Measurements from ENCODE around the gene TMEM272. TPM values are rescaled to one million over a fixed set of nuclear protein-coding genes. Genes with fewer than 3 reads are reported as not detected.

TMEM272 gene
- total RNA-seq, 8 experiments from 2014 or later: 0.18 to 0.63 (median 0.29) TPM; not detected in 1

DNA sequence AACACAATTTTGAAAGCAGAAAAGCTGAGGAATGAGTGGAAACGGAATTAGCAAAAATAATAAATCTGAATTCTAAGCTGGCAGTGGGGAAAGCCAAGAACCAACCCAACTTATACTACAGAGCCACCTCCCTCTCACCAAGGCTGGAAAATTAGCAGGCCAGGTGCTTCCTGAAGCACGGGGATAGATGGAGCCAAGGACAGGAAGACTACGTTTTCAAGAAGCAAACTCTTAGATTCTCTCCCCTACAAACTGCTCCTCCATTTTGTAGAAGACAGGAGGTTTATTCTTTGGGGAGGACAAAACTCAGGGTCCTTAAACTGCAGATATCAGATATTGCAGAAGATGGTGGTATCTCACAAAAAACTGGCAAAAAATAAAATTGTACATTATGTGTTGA is 25.6 kb upstream of the TMEM272 start:
- 40 to 100% (median 79%) methylated on average over 1 to 3 of the region's 3 CpGs; no CpG with 5 or more reads in 1 of the 10 experiments for WGBS, 10 experiments
- Histone ChIP-seq H3K4me1 (replicated peaks in 1 of 2) (peaks cover 14 to 16% of the 10 kb centered on the region in 2 donors), H3K27ac (no peak overlapping the region), H3K4me3 (no peak overlapping the region)
- no peak for ATAC-seq (replicated peaks in 6 of 8)
- in situ Hi-C loops (cut with MboI; ENCODE audit: low pct_unique_long_range_greater_than_20kb in 2 of 9, low sequenced_read_pairs in 9 of 9, unreplicated experiment in 9 of 9): no loop called here

DNA sequence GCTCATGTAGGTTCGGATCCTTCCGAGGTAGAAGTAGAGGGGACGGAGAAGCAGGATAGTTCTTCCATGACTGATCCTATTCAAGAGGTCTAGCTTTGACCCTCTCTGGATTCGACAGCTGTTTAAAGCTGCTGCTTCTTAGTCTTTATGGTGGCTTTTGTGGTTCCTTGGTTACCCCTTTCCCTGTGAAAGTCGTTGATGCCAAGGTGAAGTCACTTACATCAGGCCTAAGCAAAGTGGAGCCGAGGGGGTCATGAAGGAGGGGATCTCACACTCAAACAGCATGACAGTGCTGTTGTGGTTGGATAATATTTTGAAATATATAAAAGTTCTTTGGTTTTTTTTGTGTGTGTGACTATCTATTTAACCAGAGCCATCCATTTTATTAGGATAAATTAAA is 24.9 kb upstream of the TMEM272 start:
- in situ Hi-C loops (cut with MboI; ENCODE audit: low pct_unique_long_range_greater_than_20kb in 2 of 9, low sequenced_read_pairs in 9 of 9, unreplicated experiment in 9 of 9): no loop called here
- no peak overlapping the region for H3K4me3 ChIP-seq
- H3K27ac ChIP-seq: no peak overlapping the region
- no peak for ATAC-seq (replicated peaks in 6 of 8)
- 7 to 100% (median 79%) methylated on average over 2 to 5 of the region's 6 CpGs; no CpG with 5 or more reads in 2 of the 10 experiments for WGBS, 10 experiments
- H3K4me1 ChIP-seq (replicated peaks in 1 of 2): peaks cover 8 to 13% of the 10 kb centered on the region in 2 donors

DNA sequence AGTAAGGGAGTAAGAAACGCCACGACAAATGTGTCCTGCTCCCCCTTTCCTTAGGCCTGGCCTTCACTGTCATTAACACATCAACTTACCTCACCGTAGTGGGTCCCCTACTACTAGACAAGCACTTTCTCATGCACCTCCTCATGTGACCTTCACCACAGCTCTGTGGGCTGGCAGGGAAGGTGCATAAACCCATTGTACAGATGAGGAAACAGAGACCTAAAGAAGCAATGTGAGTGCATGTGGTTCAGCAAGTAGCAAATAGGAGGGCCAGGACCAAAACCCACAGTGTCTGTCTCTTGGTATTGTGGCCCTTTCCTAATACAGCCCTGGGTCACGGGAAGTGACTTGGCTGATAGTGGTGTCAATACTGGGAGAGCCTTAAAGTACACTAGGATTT is 22.1 kb upstream of the TMEM272 start:
- 60 to 100% (median 92%) methylated on average over 2 to 4 of the region's 4 CpGs; no CpG with 5 or more reads in 5 of the 10 experiments for WGBS, 10 experiments
- Histone ChIP-seq H3K27ac (no peak overlapping the region), H3K4me1 (replicated peaks in 1 of 2) (no peaks in the 10 kb centered on the region), H3K4me3 (no peak overlapping the region)
- in situ Hi-C loops (cut with MboI; ENCODE audit: low pct_unique_long_range_greater_than_20kb in 2 of 9, low sequenced_read_pairs in 9 of 9, unreplicated experiment in 9 of 9): no loop called here
- no peak for ATAC-seq (replicated peaks in 6 of 8)

DNA sequence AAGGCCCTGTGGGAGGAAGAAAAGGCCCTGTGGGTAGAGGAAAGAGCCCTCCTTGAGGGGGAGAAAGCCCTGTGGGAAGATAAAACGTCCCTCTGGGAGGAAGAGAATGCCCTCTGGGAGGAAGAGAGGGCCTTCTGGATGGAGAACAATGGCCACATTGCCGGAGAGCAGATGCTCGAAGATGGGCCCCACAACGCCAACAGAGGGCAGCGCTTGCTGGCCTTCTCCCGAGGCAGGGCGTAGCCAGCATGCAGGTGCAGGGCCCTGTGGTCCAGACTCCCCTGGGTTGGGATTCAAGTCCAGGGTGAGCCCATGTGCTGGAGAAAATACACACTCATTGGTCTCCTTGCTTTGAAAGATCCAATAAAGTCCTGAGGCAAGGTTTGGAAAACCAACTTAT is 20.9 kb upstream of the TMEM272 start:
- H3K4me3 ChIP-seq: no peak overlapping the region
- 0 to 90% methylated on average over 1 to 2 of the region's 7 CpGs; no CpG with 5 or more reads in 8 of the 10 experiments for WGBS, 10 experiments
- no peak for ATAC-seq (replicated peaks in 6 of 8)
- H3K4me1 ChIP-seq (replicated peaks in 1 of 2): no peaks in the 10 kb centered on the region
- in situ Hi-C loops (cut with MboI; ENCODE audit: low pct_unique_long_range_greater_than_20kb in 2 of 9, low sequenced_read_pairs in 9 of 9, unreplicated experiment in 9 of 9): no loop called here
- H3K27ac ChIP-seq: no peak overlapping the region

DNA sequence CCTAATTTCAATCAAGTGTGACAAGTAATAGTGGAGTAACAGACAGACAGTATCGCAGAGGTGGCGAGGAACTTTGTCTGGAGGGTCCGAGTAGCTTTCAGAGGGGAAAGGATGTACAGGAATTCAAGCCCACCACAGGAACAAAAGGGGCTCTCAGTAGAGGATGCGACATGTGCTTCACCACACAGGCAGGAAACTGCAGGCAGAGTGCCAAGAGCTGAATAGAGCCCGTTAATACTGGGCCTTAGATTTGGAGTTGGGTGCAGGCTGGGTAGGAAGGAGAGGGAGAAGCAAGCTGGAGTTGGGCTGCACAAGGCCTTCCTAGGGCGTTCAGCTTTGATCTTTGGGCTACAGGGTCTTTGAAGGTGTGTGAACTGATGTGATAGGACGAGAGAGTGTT is 18.0 kb upstream of the TMEM272 start:
- Histone ChIP-seq H3K4me3 (no peak overlapping the region), H3K4me1 (replicated peaks in 1 of 2) (no peaks in the 10 kb centered on the region), H3K27ac (no peak overlapping the region)
- WGBS, 10 experiments: 0 to 100% (median 66%) methylated on average over 1 to 6 of the region's 7 CpGs; no CpG with 5 or more reads in 2 of the 10 experiments
- in situ Hi-C loops (cut with MboI; ENCODE audit: low pct_unique_long_range_greater_than_20kb in 2 of 9, low sequenced_read_pairs in 9 of 9, unreplicated experiment in 9 of 9): no loop called here
- no peak for ATAC-seq (replicated peaks in 6 of 8)

DNA sequence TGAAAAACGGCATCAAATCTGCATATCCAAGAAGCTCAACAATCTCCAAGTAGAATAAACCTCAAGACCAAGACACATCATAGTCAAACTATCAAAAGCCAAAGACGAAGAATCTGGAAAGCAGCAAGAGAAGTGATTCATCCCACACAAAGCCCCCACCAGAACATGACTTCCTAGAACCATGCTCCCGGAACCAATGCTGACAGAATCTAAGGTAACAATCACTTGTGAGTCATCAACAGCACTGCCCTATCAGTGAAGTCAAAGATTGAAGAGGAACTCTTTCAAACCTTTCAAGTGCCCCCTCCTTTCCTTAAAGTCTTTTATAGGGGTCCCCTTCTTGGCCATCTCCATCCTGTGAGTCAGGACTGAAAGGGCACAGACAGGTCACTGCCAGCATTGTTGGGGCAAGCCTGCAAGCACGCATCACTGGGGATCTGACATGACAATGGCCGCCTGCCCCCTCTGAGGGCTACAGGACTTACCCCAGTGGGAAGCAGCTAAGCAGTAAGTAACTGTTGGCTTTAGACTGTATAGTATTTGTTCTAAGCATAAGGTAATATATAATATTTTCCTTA is 16.8 kb upstream of the TMEM272 start, which contains the start of gene CCDC70:
Gene CCDC70, plus strand, starts transcription at position 247 of the 578 bp plus-strand sequence. CDS start 3,443 bp downstream, outside the sequence.
- WGBS, 10 experiments: 41 to 100% (median 77%) methylated on average over 1 to 5 of the region's 5 CpGs; no CpG with 5 or more reads in 1 of the 10 experiments
- in situ Hi-C loops (cut with MboI; ENCODE audit: low pct_unique_long_range_greater_than_20kb in 2 of 9, low sequenced_read_pairs in 9 of 9, unreplicated experiment in 9 of 9): no loop called here
- H3K4me3 ChIP-seq: no peak within 1 kb of the TSS
- H3K4me1 ChIP-seq (replicated peaks in 1 of 2): no peaks in the 10 kb centered on the region
- ATAC-seq (replicated peaks in 6 of 8): no peak
- no peak within 1 kb of the TSS for H3K27ac ChIP-seq

DNA sequence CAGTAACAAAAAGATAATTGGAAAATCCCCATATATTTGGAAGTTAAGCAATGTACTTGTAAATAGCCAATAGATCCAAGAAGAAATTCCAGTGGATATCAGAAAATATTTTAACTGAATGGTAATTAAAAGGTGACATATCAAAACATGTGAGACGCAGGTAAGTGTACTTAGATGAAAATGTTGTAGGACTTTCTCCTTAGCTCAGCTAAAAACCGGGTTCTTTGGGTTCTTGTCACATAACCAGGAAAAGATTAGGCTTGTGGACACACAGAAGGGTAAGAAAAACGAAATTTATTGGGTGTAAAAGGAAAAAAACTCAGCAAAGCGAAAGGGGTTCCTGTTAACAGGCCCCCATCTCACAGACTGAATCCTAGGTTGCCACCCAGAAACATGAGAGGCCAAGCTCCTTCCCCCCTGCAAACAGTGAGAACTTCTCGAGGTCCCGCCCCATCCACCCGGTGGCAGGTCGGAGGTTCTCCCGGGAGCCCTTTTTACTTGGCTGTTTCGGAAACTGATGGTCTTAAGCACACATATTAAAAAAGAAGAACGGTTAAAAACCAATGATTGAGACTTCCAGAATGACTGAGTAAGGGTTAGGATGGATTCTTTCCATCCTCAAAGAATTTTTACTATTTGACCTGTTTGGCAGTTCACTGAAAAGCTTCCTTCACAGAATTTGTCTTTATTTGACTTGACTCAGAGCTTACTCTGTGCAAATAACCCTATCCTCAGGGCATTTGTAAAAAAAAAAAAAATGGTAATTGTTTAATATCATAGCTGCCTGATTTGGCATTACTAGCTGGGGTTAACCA is 13.7 kb upstream of the TMEM272 start:
- no peak overlapping the region for H3K27ac ChIP-seq
- in situ Hi-C loops (cut with MboI; ENCODE audit: low pct_unique_long_range_greater_than_20kb in 2 of 9, low sequenced_read_pairs in 9 of 9, unreplicated experiment in 9 of 9): no loop called here
- ATAC-seq (replicated peaks in 6 of 8): no peak

DNA sequence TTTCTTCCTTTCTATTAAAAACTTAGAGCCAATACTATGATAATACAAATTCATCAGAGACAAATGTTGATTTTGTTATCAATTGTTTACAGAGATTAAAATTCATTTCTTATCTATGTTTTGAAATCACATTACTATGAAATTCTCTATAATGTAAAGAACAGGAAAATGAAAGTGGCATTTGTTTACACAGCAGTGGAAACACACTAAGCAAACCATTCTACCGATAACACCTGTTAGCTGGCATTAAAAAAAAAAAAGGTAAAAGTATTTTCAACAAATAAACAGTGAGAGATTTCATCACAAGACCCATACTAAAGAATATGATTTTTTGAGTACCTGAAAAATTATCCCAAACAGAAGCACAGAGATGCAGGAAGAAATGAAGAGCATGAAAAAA is 12.0 kb upstream of the TMEM272 start:
- 60 to 100% (median 89%) methylated on average over 1 of the region's 1 CpG; no CpG with 5 or more reads in 2 of the 10 experiments for WGBS, 10 experiments
- no peaks in the 10 kb centered on the region for H3K4me1 ChIP-seq (replicated peaks in 1 of 2)
- in situ Hi-C loops (cut with MboI; ENCODE audit: low pct_unique_long_range_greater_than_20kb in 2 of 9, low sequenced_read_pairs in 9 of 9, unreplicated experiment in 9 of 9): no loop called here
- no peak overlapping the region for H3K4me3 ChIP-seq
- ATAC-seq (replicated peaks in 6 of 8): no peak
- H3K27ac ChIP-seq: no peak overlapping the region

More for the DNA sequence above, 13.7 kb upstream of the TMEM272 start:
- 6 to 82% (median 40%) methylated on average over 1 to 11 of the region's 11 CpGs for WGBS, 10 experiments
- Histone ChIP-seq H3K4me3 (no peak overlapping the region), H3K4me1 (replicated peaks in 1 of 2) (no peaks in the 10 kb centered on the region)

DNA sequence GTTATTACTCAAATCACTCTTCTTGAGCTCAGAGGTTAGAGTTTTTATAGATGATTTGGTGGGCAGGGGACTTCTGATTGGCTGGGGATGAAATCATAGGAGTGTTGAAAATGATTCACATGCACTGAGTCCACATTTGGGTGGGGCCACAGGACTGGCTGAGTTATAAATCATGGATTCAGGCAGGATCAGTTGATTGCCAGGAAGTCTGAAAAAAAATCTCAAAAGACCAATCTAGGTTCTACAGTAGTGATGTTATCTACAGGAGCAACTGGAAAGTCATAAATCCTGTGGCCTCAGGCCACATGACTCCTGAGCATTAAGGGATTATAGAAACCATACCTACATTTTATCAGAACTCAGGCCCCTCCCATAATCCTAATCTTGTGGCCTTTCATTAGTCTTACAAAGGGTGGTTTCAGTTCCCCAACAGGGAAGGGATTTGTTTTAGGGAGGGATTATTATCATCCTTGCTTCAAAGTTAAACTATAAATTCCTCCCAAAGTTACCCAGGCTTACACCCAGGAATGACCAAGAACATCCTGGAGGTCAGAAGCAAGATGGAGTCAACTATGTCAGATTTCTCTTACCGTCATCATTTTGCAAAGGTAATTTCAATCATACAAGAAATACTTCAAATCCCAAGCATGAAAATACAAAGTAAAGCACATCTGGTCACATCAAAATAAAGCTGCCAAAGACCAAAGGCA is 11.2 kb upstream of the TMEM272 start:
- H3K4me3 ChIP-seq: no peak overlapping the region
- no peak overlapping the region for H3K27ac ChIP-seq
- peak in 2 of 8 experiments; percentile 53 to 65 for ATAC-seq (replicated peaks in 6 of 8)
- WGBS, 10 experiments: 67 to 100% (median 89%) methylated on average over 1 of the region's 1 CpG; no CpG with 5 or more reads in 4 of the 10 experiments
- no peaks in the 10 kb centered on the region for H3K4me1 ChIP-seq (replicated peaks in 1 of 2)
- in situ Hi-C loops (cut with MboI; ENCODE audit: low pct_unique_long_range_greater_than_20kb in 2 of 9, low sequenced_read_pairs in 9 of 9, unreplicated experiment in 9 of 9): no loop called here

DNA sequence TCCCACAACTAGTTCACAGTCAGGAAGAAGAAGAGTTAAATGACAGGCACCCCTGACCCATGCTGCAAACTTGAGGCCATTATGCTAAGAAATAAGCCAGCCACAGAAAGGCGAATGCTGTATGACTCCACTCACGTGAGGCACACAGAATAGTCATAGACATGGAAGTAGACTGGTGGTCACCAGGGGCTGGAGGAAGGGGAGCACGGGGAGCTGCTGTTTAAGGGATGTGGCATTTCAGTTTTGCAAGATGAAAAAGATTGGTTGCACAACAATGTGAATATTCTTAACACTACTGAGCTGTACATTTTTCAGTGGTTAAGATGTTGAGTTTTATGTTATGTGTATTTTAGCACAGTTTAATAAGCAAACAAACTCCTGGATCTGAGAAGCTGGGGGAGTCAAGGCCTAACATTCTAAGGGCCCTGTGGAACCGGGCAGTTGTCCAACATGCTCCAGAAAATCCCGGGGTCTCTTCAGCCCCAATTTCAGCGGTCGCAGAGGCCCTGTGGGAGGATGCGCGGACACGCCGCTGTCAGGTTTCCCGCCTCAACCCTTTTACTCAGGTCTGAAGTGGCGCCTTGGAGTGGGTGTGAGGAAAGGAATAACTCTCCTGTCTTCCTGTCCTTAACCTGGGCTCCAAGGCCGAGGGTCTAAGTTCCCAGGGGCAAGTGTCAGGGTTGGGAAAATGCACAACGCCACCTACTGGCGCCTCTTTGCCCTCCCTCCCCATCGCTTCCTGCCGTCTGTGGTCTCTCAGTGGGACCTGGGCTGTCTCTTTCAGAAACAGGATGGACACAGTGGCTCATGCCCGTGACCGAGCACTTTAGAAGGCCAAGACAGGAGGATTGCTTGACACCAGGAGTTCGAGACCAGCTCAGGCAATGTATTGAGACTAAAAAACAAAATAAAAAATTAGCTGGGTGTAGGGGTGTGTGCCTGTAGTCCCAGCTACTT is 4.4 kb upstream of the TMEM272 start:
- in situ Hi-C loops (cut with MboI; ENCODE audit: low pct_unique_long_range_greater_than_20kb in 2 of 9, low sequenced_read_pairs in 9 of 9, unreplicated experiment in 9 of 9): loop anchor here in 1 of 9 experiments (25.0 kb wide), 1 partner anchor 263 kb away; no protein-coding TSS in a partner anchor
- Histone ChIP-seq H3K27ac (no peak overlapping the region), H3K4me1 (replicated peaks in 1 of 2) (peaks cover 0 to 2% of the 10 kb centered on the region in 2 donors), H3K4me3 (no peak overlapping the region)
- WGBS, 10 experiments: 26 to 100% (median 70%) methylated on average over 1 to 16 of the region's 21 CpGs
- ATAC-seq (replicated peaks in 6 of 8): peak in 3 of 8 experiments; percentile 34 to 74 (median 37)

DNA sequence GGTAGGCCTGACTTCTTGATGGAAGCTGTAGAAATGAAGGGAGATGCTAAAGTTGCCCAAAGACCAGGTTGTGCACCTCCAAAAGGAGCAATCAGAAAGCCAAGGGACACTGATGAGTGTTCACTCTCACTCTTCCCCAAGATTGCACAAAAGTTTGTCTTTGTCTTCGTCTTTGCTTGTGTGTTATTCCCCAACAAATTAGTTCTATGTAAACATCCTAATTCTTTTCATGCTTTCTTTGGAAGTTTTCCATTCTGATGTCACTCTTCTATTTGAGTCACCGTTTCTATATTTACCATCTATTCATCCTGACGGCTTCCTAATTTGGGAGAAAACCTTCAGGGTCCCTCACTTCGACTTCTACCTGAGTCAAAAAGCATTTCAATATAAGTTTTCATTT is 3.7 kb upstream of the TMEM272 start:
- Histone ChIP-seq H3K4me3 (no peak overlapping the region), H3K27ac (no peak overlapping the region), H3K4me1 (replicated peaks in 1 of 2) (peaks cover 0 to 2% of the 10 kb centered on the region in 2 donors)
- in situ Hi-C loops (cut with MboI; ENCODE audit: low pct_unique_long_range_greater_than_20kb in 2 of 9, low sequenced_read_pairs in 9 of 9, unreplicated experiment in 9 of 9): loop anchor here in 1 of 9 experiments (25.0 kb wide), 1 partner anchor 264 kb away; no protein-coding TSS in a partner anchor
- 15 to 87% (median 77%) methylated on average over 3 to 4 of the region's 4 CpGs for WGBS, 10 experiments
- no peak for ATAC-seq (replicated peaks in 6 of 8)

DNA sequence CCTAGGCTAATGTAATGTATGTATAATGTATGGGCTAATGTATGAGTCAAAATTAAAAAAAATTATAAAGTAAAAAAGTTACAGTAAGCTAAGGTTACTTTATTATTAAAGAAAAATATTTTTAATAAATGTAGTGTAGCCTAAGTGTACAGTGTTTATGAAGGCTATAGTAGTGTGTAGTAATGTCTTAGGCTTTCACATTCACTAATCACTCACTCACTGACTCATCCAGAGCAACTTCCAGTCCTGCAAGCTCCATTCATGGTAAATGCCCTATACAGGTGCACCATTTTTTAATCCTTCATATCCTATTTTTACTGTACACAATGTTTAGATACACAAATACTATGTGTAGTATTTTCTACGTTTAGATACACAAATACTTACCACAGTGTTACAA is 1.8 kb upstream of the TMEM272 start:
- no peak for ATAC-seq (replicated peaks in 6 of 8)
- H3K4me3 ChIP-seq: no peak overlapping the region
- in situ Hi-C loops (cut with MboI; ENCODE audit: low pct_unique_long_range_greater_than_20kb in 2 of 9, low sequenced_read_pairs in 9 of 9, unreplicated experiment in 9 of 9): loop anchor here in 1 of 9 experiments (25.0 kb wide), 1 partner anchor 266 kb away; no protein-coding TSS in a partner anchor
- H3K4me1 ChIP-seq (replicated peaks in 1 of 2): peaks cover 0 to 2% of the 10 kb centered on the region in 2 donors
- H3K27ac ChIP-seq: no peak overlapping the region
- WGBS, 10 experiments: 55 to 80% (median 60%) methylated on average over 1 of the region's 1 CpG; no CpG with 5 or more reads in 4 of the 10 experiments

Measured in motor neuron (in vitro differentiated cells).